GM21786 (cell line): ENCODE measurements around the gene AUP1.
A peak's percentile ranks its signal among the peaks of the same experiment; 100 is the strongest.

Experiments
- ATAC-seq: cut with Tn5 transposase; IDR thresholded peaks from one replicate; pipeline ENCODE4 v1.9.1; 2021; ENCODE audit not compliant: unreplicated experiment

Gene AUP1

DNA sequence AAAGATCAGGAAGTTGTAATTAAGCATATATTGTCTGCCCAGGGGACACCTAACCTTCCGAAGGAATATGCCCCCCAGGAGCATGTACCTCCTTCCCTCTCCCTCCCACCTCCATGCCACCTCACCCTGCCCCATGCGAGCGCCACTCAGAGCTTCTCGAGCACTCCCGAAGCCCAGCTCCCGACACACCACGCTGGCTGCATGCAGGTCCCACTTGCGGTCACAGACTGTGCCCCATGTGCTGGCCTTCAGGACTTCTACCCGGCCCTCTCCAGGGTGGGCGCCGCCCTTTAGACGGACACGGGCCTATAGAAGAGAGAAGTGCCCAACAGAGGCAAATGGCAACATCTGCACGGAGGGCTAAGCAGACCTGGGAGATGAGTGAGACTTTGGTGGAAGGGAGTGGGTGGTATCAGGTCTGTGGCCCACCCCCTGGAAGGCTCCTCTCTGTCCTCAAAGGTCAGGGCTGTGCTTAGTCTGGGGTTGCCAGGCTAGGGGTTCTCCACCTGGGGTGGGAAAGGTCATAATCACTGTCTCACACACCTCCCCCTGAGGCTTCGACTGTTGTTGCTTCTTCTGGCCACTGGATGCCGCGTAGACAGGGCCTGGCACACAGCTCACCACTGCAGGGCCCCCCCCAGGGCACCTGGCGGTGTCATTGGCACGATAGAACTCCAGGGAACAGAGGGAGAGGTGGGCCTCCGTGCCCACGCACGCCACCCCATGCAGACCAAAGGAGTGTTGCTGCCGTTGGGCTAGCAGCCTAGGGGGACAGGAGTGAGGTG lies 6.9 kb upstream of the AUP1 start:
- ATAC-seq, result no peak

DNA sequence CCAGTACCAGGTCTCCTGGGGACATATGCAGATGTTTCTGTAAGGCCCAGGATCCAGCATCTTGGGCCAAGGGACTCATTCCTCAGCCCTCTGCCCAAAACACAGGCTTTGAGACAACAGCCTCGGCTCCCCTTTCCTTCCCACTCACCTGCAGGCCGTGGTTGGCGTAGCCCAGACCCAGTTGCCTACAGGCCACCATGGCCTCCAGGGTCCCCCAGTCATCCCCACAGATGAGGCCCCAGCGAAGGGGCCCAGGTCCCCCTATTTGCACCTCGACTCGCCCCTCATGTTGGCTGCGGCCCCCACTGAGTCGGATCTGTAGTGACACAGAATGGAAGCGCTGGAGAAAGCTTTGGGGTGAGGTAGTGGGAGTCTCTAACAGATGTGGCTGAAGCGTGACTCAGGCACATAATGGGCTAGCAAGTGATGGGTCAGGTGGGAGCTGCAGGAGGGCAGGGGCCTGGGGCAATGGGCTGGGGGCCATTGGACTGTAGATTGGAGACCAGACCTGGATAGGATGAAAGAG lies 6.0 kb upstream of the AUP1 start:
- ATAC-seq, result no peak

DNA sequence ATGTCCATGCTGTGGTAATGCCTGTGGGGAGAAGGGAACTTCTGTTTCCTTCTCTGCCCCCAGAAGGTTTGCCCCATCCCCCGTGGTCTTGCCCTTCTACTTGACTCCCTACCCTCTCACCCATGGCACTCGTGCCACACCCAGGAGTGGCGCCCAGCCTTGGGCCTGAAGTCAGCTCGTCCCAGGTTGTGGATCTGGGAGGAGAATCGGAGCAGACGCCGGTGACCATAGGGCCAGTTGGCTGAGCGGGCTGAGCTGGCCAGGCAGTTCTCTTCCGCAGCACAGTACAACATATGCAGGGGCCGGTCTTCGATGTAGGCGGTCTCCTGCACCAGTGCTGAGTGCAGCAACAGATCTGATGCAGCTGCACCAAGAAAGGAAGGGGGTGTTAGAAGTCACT lies 4.9 kb upstream of the AUP1 start:
- no peak for ATAC-seq

- ATAC-seq, result no peak
Measured at GRCh38 chr2:74533464-74533863, 4.0 kb upstream of the AUP1 start.

- ATAC-seq, result no peak
Measured at GRCh38 chr2:74532222-74532621, 2.7 kb upstream of the AUP1 start.

GRCh38 chr2:74531666-74532065 lies 2.2 kb upstream of the AUP1 start:
- no peak for ATAC-seq

GRCh38 chr2:74530239-74531187 lies 1.0 kb upstream of the AUP1 start:
- peak; percentile 33 for ATAC-seq

- peak; percentile 2 for ATAC-seq
Measured at GRCh38 chr2:74528600-74529356, 728 bp downstream of the AUP1 start.

GRCh38 chr2:74527741-74528140 lies 1.8 kb downstream of the AUP1 start:
- ATAC-seq, result no peak

GRCh38 chr2:74526649-74527230 lies 2.8 kb downstream of the AUP1 start:
- no peak for ATAC-seq

- ATAC-seq, result no peak
Measured at GRCh38 chr2:74525717-74526648, 3.5 kb downstream of the AUP1 start, which contains the start of gene DQX1. Gene DQX1 (minus strand): TSS chr2:74526231. CDS start chr2:74525729, 502 bp downstream.

- no peak for ATAC-seq
Measured at GRCh38 chr2:74524955-74525716, 4.4 kb downstream of the AUP1 start.

- ATAC-seq, result no peak
Measured at GRCh38 chr2:74524005-74524404, 5.5 kb downstream of the AUP1 start.

DNA sequence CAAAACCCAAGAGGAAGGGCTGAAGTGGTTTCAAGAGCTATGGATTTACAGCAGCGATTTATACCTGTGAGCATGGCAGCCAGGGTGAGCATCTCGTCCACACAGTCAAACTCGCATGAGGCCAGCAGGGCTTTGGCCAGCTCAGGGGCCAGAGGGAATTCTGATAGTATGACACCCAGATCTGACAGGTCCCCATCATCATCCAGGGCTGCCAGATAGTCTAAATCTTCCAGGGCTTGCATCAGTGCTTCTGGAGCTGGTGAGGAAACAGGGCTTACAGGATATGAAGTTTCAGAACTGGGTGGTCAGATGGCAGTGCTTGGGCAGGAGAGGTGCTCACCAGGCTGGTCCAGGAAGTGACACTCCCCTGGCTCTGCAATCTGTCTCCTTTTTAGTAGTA lies 7.0 kb downstream of the AUP1 start:
- no peak for ATAC-seq

DNA sequence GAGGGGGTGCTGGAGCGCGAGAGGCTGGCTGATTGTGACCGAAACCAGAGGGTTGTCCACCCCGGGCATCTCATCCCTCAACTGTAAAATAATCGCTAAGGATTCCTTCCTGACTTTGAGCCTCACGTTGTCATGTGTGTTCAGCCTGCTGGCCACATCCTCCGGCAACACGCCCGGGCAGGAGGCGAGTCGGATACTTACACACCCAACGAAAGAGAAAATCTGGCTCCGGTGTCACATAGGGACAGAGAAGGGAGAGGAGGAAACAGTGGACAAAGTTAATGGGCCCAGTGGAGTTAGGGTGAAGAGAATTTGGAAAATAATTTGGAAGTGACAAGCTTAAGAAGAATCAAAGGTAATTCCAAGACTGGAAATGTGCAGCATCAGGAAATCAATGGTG lies 12.9 kb downstream of the AUP1 start:
- no peak for ATAC-seq

- no peak for ATAC-seq
Measured at GRCh38 chr2:74515981-74516633, 13.4 kb downstream of the AUP1 start.

- no peak for ATAC-seq
Measured at GRCh38 chr2:74515271-74515980, 14.1 kb downstream of the AUP1 start.
